Measurements from ENCODE around the gene ZNF275.

GRCh38 chrX:153366878-153367538 lies 33.1 kb downstream of the ZNF275 start:
- no peak for TF ChIP-seq REST (IDR thresholded peaks at IDR 0.05; ENCODE audit: insufficient read depth in 1 of 2, low read depth in 2 of 2, low read length in 1 of 2)
- TF ChIP-seq POLR2AphosphoS5 (IDR thresholded peaks at IDR 0.05; ENCODE audit: low read depth, low read length) = no peak
- no peak for TF ChIP-seq CTCF (IDR thresholded peaks at IDR 0.05)

Data from Panc1 (cell line).